Astrocyte of the hippocampus (primary cell): Measurements from ENCODE around the gene GALNT13.
A peak's percentile ranks its signal among the peaks of the same experiment; 100 is the strongest.

Experiments used
- DNase-seq: peaks from one replicate; pipeline ENCODE4 v3.0.0; 2011; ENCODE audit warnings: low read depth, low spot score

The GALNT13 gene

GRCh38 chr2:154306266-154306970 lies 434.7 kb downstream of the GALNT13 start:
- DNase-seq = no peak

GRCh38 chr2:154307007-154307406 lies 435.3 kb downstream of the GALNT13 start:
- DNase-seq = no peak

- no peak for DNase-seq
These were observed 452.9 kb downstream of the GALNT13 start for GRCh38 chr2:154324601-154325000.

GRCh38 chr2:154329510-154329909 lies 457.8 kb downstream of the GALNT13 start:
- DNase-seq = no peak

- no peak for DNase-seq
These were observed 460.1 kb downstream of the GALNT13 start for GRCh38 chr2:154331784-154332183.

GRCh38 chr2:154336201-154336600 lies 464.5 kb downstream of the GALNT13 start:
- peak; percentile 10 for DNase-seq

GRCh38 chr2:154338352-154338967 lies 466.7 kb downstream of the GALNT13 start:
- DNase-seq = no peak

GRCh38 chr2:154343282-154343681 lies 471.6 kb downstream of the GALNT13 start:
- peak; percentile 4 for DNase-seq

- no peak for DNase-seq
These were observed 479.2 kb downstream of the GALNT13 start for GRCh38 chr2:154350911-154351310.

- DNase-seq = no peak
These were observed 489.6 kb downstream of the GALNT13 start for GRCh38 chr2:154361276-154361675.

GRCh38 chr2:154368153-154368552 lies 496.4 kb downstream of the GALNT13 start:
- no peak for DNase-seq

- no peak for DNase-seq
These were observed 499.2 kb downstream of the GALNT13 start for GRCh38 chr2:154370873-154371272.

- DNase-seq = no peak
These were observed 502.7 kb downstream of the GALNT13 start for GRCh38 chr2:154374416-154374815.

GRCh38 chr2:154375579-154375931 lies 503.8 kb downstream of the GALNT13 start:
- DNase-seq = peak; percentile 65

GRCh38 chr2:154381931-154382794 lies 510.4 kb downstream of the GALNT13 start:
- peak; percentile 2 for DNase-seq

GRCh38 chr2:154386186-154386585 lies 514.5 kb downstream of the GALNT13 start:
- no peak for DNase-seq

GRCh38 chr2:154391051-154391450 lies 519.3 kb downstream of the GALNT13 start:
- no peak for DNase-seq

- DNase-seq = no peak
These were observed 520.5 kb downstream of the GALNT13 start for GRCh38 chr2:154392256-154392655.

GRCh38 chr2:154394600-154394999 lies 522.9 kb downstream of the GALNT13 start:
- DNase-seq = no peak

GRCh38 chr2:154400563-154401290 lies 529.0 kb downstream of the GALNT13 start:
- no peak for DNase-seq

GRCh38 chr2:154402213-154402612 lies 530.5 kb downstream of the GALNT13 start:
- DNase-seq = peak; percentile 30

- no peak for DNase-seq
These were observed 531.6 kb downstream of the GALNT13 start for GRCh38 chr2:154403242-154403790.
